Pulmonary artery endothelial cell (primary cell): ENCODE data around the gene TBC1D30. TPM values are rescaled to one million over a fixed set of nuclear protein-coding genes. Genes with fewer than 3 reads are reported as not detected.
"Not testable (repeated sequence)": the region's sequence is repeated elsewhere in the genome, so short reads cannot be mapped to it uniquely, and the experiment has no call there.

Experiments used
- DNase-seq: peaks from one replicate; pipeline ENCODE4 v3.0.0-alpha.2; 2011; ENCODE audit warnings: low read depth, low spot score
- total RNA-seq: library from RNA; depleted of rRNA; stranded (reverse); fragments of >200 nt; gene quantifications from 2 replicates; pipeline ENCODE4 v1.2.3, GENCODE V29; 2014

TBC1D30 gene, protein sequence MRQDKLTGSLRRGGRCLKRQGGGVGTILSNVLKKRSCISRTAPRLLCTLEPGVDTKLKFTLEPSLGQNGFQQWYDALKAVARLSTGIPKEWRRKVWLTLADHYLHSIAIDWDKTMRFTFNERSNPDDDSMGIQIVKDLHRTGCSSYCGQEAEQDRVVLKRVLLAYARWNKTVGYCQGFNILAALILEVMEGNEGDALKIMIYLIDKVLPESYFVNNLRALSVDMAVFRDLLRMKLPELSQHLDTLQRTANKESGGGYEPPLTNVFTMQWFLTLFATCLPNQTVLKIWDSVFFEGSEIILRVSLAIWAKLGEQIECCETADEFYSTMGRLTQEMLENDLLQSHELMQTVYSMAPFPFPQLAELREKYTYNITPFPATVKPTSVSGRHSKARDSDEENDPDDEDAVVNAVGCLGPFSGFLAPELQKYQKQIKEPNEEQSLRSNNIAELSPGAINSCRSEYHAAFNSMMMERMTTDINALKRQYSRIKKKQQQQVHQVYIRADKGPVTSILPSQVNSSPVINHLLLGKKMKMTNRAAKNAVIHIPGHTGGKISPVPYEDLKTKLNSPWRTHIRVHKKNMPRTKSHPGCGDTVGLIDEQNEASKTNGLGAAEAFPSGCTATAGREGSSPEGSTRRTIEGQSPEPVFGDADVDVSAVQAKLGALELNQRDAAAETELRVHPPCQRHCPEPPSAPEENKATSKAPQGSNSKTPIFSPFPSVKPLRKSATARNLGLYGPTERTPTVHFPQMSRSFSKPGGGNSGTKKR
- 18.8 and 19.9 TPM in 2 replicates for total RNA-seq

DNA sequence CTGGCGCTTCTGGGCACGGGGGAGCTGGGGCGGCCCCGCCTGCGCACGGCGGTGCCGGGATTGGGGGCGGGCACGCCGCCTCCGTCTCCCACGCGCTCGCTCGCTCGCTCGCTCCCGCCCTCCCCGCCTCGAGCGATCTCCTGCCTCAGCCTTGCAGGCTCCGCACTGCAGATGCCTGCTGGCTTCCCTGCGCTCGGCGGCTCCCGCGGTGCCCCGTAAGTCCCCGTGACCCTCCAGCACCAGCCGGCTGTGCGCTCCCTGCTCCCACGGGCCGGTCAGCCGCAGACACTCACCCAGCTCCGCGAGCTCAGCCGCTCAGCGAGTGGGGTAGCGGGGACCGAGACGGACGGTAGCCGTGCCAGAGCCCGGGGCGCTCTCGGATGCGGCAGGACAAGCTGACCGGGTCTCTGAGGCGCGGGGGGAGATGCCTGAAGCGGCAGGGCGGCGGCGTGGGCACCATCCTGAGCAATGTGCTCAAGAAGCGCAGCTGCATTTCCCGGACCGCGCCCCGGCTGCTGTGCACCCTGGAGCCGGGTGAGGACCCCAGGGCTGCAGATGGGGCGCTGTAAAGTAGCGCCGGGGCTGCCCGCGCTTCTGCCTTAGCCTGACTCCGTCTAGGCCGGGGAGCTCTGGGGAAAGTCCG is at the start of gene TBC1D30:
Gene TBC1D30 (plus strand): TSS at position 148 of the 643 bp plus-strand sequence. CDS start 233 bp downstream, at position 381.
- no peak for DNase-seq

GRCh38 chr12:64775147-64775736 is 49.2 kb upstream of the TBC1D30 start:
- not testable (repeated sequence) for DNase-seq

DNA sequence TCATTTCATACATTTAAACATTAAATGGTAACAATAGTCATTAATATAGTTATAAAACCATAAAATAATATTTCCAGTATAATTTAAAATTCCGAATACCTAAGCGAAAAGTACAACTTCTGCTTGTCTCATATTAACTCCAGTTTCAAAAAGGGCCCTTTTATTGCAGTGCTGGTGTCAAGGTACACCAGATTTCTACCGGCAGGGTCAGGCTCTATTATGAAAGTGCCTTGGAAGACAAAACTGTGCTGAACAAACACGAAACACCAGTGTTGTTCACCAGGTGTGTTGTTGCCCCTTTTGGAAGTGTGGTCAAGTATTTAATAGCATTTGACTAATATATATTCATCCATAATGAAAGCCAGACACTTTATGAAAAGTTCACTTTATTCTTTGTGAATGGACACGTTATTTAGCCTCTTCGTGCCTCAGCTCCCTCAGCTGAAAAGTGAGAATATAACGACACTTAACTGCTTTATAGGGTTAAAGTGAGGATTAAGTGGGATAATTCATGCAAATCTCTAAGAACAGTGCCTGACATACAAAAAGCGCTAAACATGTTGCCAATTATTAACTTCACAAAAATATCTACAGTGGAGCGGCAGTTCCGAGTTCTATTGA is 45.0 kb upstream of the TBC1D30 start:
- DNase-seq, result no peak

- no peak for DNase-seq
Measured at GRCh38 chr12:64780132-64780530, 44.3 kb upstream of the TBC1D30 start.

GRCh38 chr12:64780531-64781279 is 43.7 kb upstream of the TBC1D30 start:
- no peak for DNase-seq

DNA sequence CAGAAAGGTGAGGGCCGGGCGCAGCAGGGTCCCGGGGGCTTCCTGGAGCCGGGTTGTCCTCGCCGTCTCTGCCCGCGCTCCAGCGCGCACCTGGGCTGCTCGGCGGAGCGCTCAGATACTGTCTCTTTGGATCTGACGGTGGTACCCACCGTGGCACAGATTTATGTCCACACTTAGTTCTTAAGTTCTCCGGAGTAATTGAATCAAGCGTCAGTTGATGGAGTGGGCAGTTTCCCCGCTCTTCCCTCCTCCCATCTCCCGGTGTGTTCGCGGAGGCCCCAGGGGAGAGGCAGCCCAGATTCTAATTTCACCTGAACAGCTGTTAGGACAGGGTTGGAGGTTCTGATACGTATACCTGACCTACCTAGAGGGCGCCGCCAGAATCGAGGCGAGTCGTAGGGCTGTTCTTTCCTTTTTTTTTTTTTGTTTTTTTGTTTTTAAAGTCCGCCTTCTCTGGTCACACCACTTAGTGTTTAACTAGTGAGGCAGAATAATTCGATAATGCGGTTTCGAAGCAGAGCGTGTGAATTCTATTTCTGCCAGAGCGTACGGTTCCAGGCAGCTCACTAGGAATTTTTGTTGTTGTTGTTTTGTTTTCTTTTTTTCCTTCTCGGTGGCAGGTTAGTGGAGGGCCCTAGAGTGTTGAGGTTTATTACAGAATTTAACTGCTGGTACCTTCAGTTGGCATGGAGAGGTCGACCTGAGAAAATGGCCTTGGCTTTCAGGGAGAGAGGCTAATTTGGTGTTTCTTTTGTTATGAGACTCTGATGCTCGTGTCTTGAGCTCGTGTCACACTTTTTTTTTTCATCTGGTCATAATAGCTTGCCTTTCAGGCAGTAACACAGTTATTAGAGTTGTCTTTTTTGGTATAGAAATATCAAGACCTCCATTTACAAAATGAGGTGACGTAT is 42.9 kb upstream of the TBC1D30 start:
- DNase-seq, result no peak

- DNase-seq, result no peak
Measured at GRCh38 chr12:64782191-64782876, 42.1 kb upstream of the TBC1D30 start.

GRCh38 chr12:64785838-64786237 is 38.6 kb upstream of the TBC1D30 start:
- no peak for DNase-seq

- no peak for DNase-seq
Measured at GRCh38 chr12:64790166-64790565, 34.3 kb upstream of the TBC1D30 start.

GRCh38 chr12:64791036-64791435 is 33.4 kb upstream of the TBC1D30 start:
- DNase-seq, result no peak

DNA sequence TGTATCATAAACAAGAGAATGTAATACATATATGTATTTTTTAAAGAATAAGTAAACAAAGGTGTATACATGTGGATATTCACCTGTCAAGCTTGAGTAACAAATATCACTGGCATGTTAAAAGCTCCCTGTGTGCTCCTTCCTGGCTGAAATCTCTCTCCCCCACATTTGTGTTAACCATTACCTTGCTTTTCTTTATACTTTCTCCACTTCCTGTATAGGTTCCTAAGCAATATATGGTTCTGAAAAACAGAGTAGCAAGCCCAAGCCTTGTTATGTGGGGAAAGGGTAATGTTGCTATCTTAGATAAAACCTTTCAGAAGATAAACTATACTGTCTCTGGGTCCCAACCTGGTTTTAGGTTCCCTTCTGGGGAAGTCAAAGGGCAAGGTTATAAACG is 32.3 kb upstream of the TBC1D30 start:
- DNase-seq, result no peak

DNA sequence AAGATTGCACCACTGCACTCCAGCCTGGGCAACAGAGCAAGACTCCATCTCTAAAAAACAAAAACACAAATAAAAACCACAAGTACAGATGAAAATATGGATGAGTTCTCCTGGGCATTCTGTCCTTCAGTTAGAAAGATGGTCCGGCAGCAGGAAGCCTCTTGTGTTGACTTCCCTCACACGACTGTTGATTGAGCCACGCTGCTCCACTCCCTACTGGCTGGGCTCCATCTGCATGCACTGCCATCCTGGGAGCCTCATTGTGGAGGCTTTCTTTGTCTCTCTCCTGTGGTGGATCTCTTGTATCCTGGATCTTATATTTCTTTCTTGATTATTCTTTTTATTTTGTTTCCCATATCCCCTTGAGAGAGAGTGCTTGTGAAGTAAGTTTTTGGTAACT is 30.8 kb upstream of the TBC1D30 start:
- DNase-seq, result no peak

- DNase-seq, result no peak
Measured at GRCh38 chr12:64794305-64794704, 30.1 kb upstream of the TBC1D30 start.

- DNase-seq, result peak; percentile 87
Measured at GRCh38 chr12:64796205-64796845, 28.1 kb upstream of the TBC1D30 start.

DNA sequence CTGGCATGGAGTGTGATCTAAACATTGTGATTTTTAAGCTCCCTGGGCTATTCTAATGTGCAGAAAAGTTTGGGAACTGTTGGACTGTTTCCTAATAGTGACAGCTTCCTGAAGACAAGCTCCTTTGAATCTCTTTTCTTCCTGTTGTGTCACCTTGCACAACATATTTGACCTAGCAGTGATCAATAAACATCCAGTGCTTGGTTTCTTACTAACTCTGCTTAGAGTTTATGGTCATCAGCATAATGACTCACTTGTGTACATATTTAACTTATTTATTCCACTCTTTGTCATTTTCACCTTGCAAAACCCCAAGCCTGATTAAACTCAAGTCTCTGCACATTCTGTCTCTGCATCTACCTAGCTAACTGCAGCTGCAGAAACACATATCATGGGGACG is 27.3 kb upstream of the TBC1D30 start:
- DNase-seq, result no peak

DNA sequence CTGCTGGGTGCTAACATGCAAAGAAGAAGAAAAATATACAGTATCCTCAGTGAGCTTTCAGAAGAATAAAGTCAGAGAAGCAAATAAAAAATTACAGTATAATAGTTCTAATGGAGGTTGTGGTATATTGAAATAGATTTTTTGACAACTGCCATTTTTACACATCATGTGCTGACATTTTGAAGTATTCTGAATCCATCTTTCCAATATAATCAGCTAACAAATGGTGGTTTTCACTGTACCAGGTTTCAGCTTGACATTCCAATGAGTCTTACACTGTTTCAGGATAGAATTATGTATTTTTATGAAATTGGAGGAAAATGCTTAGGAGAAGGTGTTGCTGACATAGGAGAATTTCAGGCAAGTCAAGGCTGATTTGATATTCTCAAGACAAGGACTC is 26.3 kb upstream of the TBC1D30 start:
- no peak for DNase-seq

DNA sequence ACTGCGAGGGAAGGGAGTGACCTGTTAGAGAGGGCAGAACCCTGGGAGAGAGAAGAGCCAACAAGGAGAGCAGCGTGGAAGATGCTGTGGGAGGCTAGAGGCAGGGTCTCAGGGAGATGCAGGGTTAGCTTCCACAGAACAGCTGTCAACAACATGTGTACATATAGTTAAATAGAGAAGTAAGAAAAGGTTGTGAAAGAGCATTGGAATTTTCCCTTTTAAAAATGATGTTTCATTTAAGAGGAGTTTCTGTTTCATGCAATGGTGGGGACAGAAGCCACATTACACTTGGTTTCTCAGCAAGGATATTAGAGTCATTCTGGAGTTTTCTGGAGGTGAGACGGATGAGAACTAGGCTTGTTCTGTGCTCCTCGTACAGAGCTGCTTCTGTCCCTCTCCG is 23.8 kb upstream of the TBC1D30 start:
- no peak for DNase-seq

- no peak for DNase-seq
Measured at GRCh38 chr12:64801381-64801780, 23.1 kb upstream of the TBC1D30 start.
